Prostate gland (tissue), 2 donors: Measurements from ENCODE around the gene KIAA0040. TPM values are rescaled to one million over a fixed set of nuclear protein-coding genes. Genes with fewer than 3 reads are reported as not detected.

Experiments used
- DNase-seq: peaks from one replicate; pipeline ENCODE4 v3.0.0-alpha.2; 2019; ENCODE audit warnings: low spot score
- H3K27ac ChIP-seq, 2 donors: fragments of 200-600 bp; sonication (generic); 2 replicates each; pipeline ENCODE4 v1.5.1; 2017 to 2019
- H3K27me3 ChIP-seq: fragments of 200-600 bp; sonication (generic); replicated peaks from 2 replicates; pipeline ENCODE4 v1.5.1; 2019; ENCODE audit not compliant: insufficient read depth
- H3K36me3 ChIP-seq, 2 donors: fragments of 200-600 bp; sonication (generic); 1 replicate in 1 of 2; 2 replicates in 1 of 2; pipeline versions ENCODE4 v1.5.1 to v1.8.1; 2017 to 2019
- H3K4me1 ChIP-seq: fragments of 200-600 bp; sonication (generic); replicated peaks from 2 replicates; pipeline ENCODE4 v1.5.1; 2019
- H3K4me3 ChIP-seq, 2 donors: fragments of 200-600 bp; sonication (generic); 2 replicates each; pipeline ENCODE4 v1.5.1; 2017 to 2019
- H3K9me3 ChIP-seq: fragments of 200-600 bp; sonication (generic); 2 replicates; pipeline ENCODE4 v1.5.1; 2017
- POLR2A ChIP-seq: fragments of 450-650 bp; IDR thresholded peaks from one replicate; pipeline ENCODE4 v1.6.1; 2016; ENCODE audit warnings: antibody characterized with exemption, mild to moderate bottlenecking
- POLR2AphosphoS5 ChIP-seq: sonication (generic); formaldehyde crosslinking; IDR thresholded peaks from one replicate; pipeline ENCODE4 v1.6.1; 2017; ENCODE audit warnings: antibody characterized with exemption
- WGBS: methylation state at CpG from one replicate; pipeline ENCODE4 v1.1.5; 2018; 5-methylcytosine and 5-hydroxymethylcytosine counted together
- intact Hi-C: fragments of 100-400 bp; cut with DNase I; formaldehyde crosslinking; loops from one replicate; pipeline ENCODE4 v1.14.2; 2022
- total RNA-seq, 2 donors: library from RNA; depleted of rRNA; stranded (reverse); fragments of >200 nt; gene quantifications; one replicate each; pipeline ENCODE4 v1.1.0, GENCODE V29; 2016
- TF ChIP-seq, protein P1 (sequence below), 4 experiments: fragments of 200-600 bp in 2 of 4; fragments of 450-650 bp in 2 of 4; sonication (generic) in 2 of 4; IDR thresholded peaks; 1 replicate in 3 of 4; 2 replicates in 1 of 4; pipeline ENCODE4 v1.5.1; 2016 to 2019; ENCODE audit warnings: antibody characterized with exemption in 4 of 4, mild to moderate bottlenecking in 2 of 4, moderate library complexity in 2 of 4

KIAA0040 gene
- total RNA-seq, 2 donors from 2014 or later: 17.4 to 19.1 TPM

DNA sequence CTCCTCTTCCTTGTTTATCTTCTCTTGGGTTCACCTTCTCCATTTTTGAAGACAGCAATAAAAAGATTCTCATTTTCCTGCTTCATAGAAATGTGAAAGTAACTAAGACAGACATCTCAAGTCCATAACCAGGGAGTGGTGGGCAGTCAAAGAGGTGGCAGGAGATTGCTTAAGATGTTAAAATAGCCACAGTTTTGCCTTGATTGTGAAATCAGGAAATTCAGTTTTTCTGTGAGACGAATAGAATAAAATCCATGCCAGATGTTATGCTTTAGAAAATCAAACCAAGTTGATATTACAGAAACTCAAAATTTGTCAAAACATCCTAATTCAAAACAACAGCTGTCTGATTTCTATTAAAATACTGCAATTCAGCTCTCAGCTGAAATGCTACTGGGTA, 67.7 kb downstream of the KIAA0040 start:
- H3K4me1 ChIP-seq: no peaks in the 10 kb centered on the region
- no peak for TF ChIP-seq POLR2A
- no peak for TF ChIP-seq POLR2AphosphoS5
- TF ChIP-seq, protein P1, sequence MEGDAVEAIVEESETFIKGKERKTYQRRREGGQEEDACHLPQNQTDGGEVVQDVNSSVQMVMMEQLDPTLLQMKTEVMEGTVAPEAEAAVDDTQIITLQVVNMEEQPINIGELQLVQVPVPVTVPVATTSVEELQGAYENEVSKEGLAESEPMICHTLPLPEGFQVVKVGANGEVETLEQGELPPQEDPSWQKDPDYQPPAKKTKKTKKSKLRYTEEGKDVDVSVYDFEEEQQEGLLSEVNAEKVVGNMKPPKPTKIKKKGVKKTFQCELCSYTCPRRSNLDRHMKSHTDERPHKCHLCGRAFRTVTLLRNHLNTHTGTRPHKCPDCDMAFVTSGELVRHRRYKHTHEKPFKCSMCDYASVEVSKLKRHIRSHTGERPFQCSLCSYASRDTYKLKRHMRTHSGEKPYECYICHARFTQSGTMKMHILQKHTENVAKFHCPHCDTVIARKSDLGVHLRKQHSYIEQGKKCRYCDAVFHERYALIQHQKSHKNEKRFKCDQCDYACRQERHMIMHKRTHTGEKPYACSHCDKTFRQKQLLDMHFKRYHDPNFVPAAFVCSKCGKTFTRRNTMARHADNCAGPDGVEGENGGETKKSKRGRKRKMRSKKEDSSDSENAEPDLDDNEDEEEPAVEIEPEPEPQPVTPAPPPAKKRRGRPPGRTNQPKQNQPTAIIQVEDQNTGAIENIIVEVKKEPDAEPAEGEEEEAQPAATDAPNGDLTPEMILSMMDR (IDR thresholded peaks at IDR 0.05): no peak

DNA sequence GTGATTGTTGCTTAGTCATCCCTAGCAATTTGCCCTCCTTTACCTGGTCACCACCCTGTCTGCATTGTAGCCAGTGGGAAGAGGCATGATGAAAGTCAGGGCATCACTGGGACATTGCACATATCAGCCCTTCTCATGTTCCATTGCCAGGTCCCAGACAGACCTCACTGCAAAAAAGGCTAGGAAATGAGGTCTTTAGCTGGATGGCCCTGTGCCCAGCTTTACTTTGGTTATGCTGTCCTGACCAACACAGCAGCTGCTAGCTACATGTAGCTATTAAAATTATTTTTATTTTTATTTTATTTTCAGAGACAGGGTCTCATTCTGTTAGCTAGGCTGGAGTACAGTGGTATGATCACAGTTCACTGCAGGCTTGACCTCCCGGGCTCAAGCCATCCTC, 72.1 kb downstream of the KIAA0040 start:
- Histone ChIP-seq H3K4me3 (no peak overlapping the region), H3K27ac (no peak overlapping the region), H3K9me3 (no peaks in the 10 kb centered on the region), H3K27me3 (no peaks in the 10 kb centered on the region), H3K4me1 (no peaks in the 10 kb centered on the region), H3K36me3 (no peaks in the 10 kb centered on the region)
- no peak for DNase-seq
- intact Hi-C loops: no loop called here
- 90% methylated on average over 1 of the region's 1 CpG for WGBS
- no peak for TF ChIP-seq POLR2AphosphoS5
- TF ChIP-seq, protein P1 (IDR thresholded peaks at IDR 0.05): no peak
- TF ChIP-seq POLR2A: no peak

More for the DNA sequence above, 67.7 kb downstream of the KIAA0040 start:
- intact Hi-C loops: loop anchor here (1.0 kb wide), 1 partner anchor 96 kb away; no protein-coding TSS in a partner anchor
- Histone ChIP-seq H3K4me3 (no peak overlapping the region), H3K36me3 (no peaks in the 10 kb centered on the region), H3K9me3 (no peaks in the 10 kb centered on the region), H3K27me3 (no peaks in the 10 kb centered on the region), H3K27ac (no peak overlapping the region)
- no peak for DNase-seq
- 57% methylated on average over 1 of the region's 1 CpG for WGBS

DNA sequence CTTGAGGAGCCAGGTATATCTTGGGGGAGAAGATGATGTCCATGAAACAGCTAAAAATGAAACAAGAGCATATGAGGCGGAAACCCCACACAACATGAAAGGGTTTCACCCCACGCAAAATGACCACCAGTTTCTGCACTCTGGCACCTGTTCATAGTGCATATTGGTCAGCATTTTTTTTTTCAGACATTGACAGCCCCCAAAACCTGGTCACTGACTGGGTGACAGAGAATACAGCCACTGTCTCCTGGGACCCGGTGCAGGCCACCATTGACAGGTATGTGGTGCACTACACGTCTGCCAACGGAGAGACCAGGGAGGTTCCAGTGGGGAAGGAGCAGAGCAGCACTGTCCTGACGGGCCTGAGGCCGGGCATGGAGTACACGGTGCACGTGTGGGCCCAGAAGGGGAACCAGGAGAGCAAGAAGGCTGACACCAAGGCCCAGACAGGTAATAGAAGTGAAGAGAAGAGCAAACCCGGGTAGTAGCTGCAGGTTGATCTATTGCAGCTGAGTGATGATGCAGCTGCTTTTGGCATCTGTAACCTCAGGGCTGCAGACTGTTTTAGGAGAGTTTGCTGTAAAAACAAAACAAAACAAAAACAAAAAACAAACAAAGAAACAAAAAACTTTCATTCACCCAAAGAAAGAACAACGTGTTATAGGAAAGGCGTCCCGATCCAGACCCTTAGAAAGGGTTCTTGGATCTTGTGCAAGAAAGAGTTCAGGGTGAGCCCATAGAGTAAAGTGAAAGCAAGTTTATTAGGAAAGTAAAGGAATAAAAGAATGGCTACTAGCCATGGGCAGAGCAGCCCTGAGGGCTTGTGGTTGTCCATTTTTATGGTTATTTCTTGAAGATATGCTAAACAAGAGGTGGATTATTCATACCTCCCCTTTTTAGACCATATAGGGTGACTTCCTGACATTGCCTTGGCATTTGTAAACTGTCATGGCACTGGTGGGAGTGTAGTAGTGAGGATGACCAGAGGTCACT, 73.9 kb downstream of the KIAA0040 start:
- TF ChIP-seq POLR2A (no peak), POLR2AphosphoS5 (no peak)
- TF ChIP-seq, protein P1 (IDR thresholded peaks at IDR 0.05): no peak
- H3K9me3 ChIP-seq: no peaks in the 10 kb centered on the region
- no peaks in the 10 kb centered on the region for H3K4me1 ChIP-seq
- H3K36me3 ChIP-seq: no peaks in the 10 kb centered on the region
- 76% methylated on average over 13 of the region's 13 CpGs for WGBS
- H3K4me3 ChIP-seq: no peak overlapping the region
- no peak for DNase-seq
- H3K27me3 ChIP-seq: no peaks in the 10 kb centered on the region
- intact Hi-C loops: no loop called here
- H3K27ac ChIP-seq: no peak overlapping the region

DNA sequence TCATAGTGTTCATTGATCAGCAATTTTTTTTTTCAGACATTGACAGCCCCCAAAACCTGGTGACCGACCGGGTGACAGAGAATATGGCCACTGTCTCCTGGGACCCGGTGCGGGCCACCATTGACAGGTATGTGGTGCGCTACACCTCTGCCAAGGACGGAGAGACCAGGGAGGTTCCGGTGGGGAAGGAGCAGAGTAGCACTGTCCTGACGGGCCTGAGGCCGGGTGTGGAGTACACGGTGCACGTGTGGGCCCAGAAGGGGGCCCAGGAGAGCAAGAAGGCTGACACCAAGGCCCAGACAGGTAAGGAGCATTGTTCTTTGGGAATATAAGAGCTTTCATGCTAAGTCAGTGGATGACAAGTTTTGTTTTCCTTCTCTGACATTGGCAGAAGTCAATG, 75.7 kb downstream of the KIAA0040 start:
- Histone ChIP-seq H3K9me3 (no peaks in the 10 kb centered on the region), H3K4me3 (no peak overlapping the region), H3K36me3 (no peaks in the 10 kb centered on the region), H3K27me3 (no peaks in the 10 kb centered on the region), H3K4me1 (no peaks in the 10 kb centered on the region), H3K27ac (no peak overlapping the region)
- 66% methylated on average over 11 of the region's 11 CpGs for WGBS
- TF ChIP-seq POLR2AphosphoS5 (no peak), POLR2A (no peak)
- TF ChIP-seq, protein P1 (IDR thresholded peaks at IDR 0.05): no peak
- intact Hi-C loops: no loop called here
- DNase-seq: no peak
